ENCODE data around the gene LSAMP. TPM values are rescaled to one million over a fixed set of nuclear protein-coding genes. Genes with fewer than 3 reads are reported as not detected.

LSAMP gene
- total and polyA plus RNA-seq, 2 donors (not counting 3 experiments of a cell fraction or from before 2014, with no cell fraction given) = not detected

DNA sequence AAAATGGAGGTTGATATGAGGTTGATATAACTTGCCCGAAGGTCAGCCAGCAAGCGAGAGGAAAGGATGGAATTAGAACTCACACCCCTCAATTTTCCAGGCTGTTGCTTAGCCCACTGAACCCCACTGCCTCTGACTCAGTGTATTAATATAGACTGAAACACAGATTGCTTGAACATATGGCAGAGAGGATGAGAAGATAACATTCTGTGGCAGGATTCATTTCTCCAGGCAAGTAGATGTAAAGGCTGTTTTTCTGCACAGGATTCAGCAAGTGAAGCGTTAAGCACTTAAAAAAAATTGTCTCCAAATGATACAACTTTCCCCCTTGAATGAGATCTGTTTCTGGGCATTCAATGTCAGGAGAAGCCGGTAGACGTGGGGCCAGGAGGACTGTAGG is 486.8 kb downstream of the LSAMP start:
- H3K4me1 ChIP-seq (ENCODE audit: control insufficient read depth, extremely low read depth, insufficient read depth, low read length) = no peaks in the 10 kb centered on the region
- H3K9me3 ChIP-seq (replicated peaks; ENCODE audit: control insufficient read depth, insufficient read depth, low read length) = no peaks in the 10 kb centered on the region
- ChIA-PET POLR2A (no interaction called here), CTCF (no interaction called here)
- H3K27me3 ChIP-seq (ENCODE audit: control insufficient read depth in 2 of 2, insufficient read depth in 2 of 2, low read length in 2 of 2) = no peaks in the 10 kb centered on the region
- no peak for DNase-seq (ENCODE audit: low read depth, low spot score)
- H3K9ac ChIP-seq (replicated peaks; ENCODE audit: extremely low read depth, insufficient read depth, low read length) = no peak overlapping the region
- FAIRE-seq = no peak
- H3K79me2 ChIP-seq (ENCODE audit: control insufficient read depth, insufficient read depth, low read length) = no peaks in the 10 kb centered on the region
- no TSS peak for BruUV-seq (replicated peaks)
- no peak overlapping the region for H3K4me3 ChIP-seq (replicated peaks in 1 of 3; ENCODE audit: insufficient read depth in 1 of 3, low read depth in 1 of 3, low read length in 3 of 3)
- intact Hi-C loops (cut with micrococcal nuclease) = no loop called here
- H4K20me1 ChIP-seq (replicated peaks; ENCODE audit: control insufficient read depth, extremely low read depth, insufficient read depth, low read length) = no peaks in the 10 kb centered on the region
- H2AFZ ChIP-seq (ENCODE audit: low read depth, low read length) = no peak overlapping the region
- H3K4me2 ChIP-seq (ENCODE audit: insufficient read depth, low read length) = no peak overlapping the region
- H3K36me3 ChIP-seq (ENCODE audit: control insufficient read depth in 2 of 2, extremely low read depth in 1 of 2, insufficient read depth in 2 of 2, low read length in 2 of 2) = no peaks in the 10 kb centered on the region
- dilution Hi-C loops (cut with MboI; ENCODE audit: extremely low pct_ligation_motif_present, low sequenced_read_pairs) = no loop called here
- TF ChIP-seq, protein P1, sequence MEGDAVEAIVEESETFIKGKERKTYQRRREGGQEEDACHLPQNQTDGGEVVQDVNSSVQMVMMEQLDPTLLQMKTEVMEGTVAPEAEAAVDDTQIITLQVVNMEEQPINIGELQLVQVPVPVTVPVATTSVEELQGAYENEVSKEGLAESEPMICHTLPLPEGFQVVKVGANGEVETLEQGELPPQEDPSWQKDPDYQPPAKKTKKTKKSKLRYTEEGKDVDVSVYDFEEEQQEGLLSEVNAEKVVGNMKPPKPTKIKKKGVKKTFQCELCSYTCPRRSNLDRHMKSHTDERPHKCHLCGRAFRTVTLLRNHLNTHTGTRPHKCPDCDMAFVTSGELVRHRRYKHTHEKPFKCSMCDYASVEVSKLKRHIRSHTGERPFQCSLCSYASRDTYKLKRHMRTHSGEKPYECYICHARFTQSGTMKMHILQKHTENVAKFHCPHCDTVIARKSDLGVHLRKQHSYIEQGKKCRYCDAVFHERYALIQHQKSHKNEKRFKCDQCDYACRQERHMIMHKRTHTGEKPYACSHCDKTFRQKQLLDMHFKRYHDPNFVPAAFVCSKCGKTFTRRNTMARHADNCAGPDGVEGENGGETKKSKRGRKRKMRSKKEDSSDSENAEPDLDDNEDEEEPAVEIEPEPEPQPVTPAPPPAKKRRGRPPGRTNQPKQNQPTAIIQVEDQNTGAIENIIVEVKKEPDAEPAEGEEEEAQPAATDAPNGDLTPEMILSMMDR (IDR thresholded peaks at IDR 0.05; ENCODE audit: extremely low read depth in 1 of 2, insufficient read depth in 1 of 2, low read depth in 1 of 2, low read length in 2 of 2) = no peak
- TF ChIP-seq MYC (IDR thresholded peaks at IDR 0.05; ENCODE audit: low read depth, low read length) (no peak), POLR2AphosphoS5 (IDR thresholded peaks at IDR 0.05; ENCODE audit: insufficient read depth, low read depth, low read length) (no peak), EZH2 (IDR thresholded peaks at IDR 0.05; ENCODE audit: borderline replicate concordance, low read depth, low read length, severe bottlenecking) (no peak)
- TF ChIP-seq, protein P2, sequence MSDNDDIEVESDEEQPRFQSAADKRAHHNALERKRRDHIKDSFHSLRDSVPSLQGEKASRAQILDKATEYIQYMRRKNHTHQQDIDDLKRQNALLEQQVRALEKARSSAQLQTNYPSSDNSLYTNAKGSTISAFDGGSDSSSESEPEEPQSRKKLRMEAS (IDR thresholded peaks at IDR 0.05; ENCODE audit: insufficient read depth, insufficient read length) = no peak
- H3K27ac ChIP-seq (ENCODE audit: insufficient read depth, low read depth, low read length) = no peak overlapping the region
- H3K9me1 ChIP-seq (replicated peaks; ENCODE audit: control insufficient read depth, extremely low read depth, insufficient read depth, low read length) = no peaks in the 10 kb centered on the region

DNA sequence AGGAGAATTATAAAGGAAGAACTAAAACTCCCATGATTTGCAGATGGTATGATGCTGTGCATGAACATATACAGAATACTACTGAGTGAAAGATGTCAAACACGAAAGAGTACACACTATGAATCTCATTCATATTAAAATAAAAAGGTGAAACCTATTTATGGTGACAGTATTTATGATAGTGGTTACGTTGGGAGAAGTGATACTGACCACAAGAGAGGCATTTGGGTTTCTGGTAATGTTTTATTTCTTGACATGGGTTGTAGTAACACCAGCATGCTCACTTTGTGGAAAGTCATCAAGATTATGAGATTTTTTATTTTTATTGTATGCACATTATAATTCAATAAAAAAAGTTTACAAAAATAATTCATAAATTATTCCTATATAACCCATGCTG is 498.0 kb downstream of the LSAMP start:
- Histone ChIP-seq H3K27ac (ENCODE audit: insufficient read depth, low read depth, low read length) (no peak overlapping the region), H3K4me1 (ENCODE audit: control insufficient read depth, extremely low read depth, insufficient read depth, low read length) (no peaks in the 10 kb centered on the region), H3K4me3 (replicated peaks in 1 of 3; ENCODE audit: insufficient read depth in 1 of 3, low read depth in 1 of 3, low read length in 3 of 3) (no peak overlapping the region), H3K4me2 (ENCODE audit: insufficient read depth, low read length) (no peak overlapping the region), H2AFZ (ENCODE audit: low read depth, low read length) (no peak overlapping the region), H3K9ac (replicated peaks; ENCODE audit: extremely low read depth, insufficient read depth, low read length) (no peak overlapping the region), H4K20me1 (replicated peaks; ENCODE audit: control insufficient read depth, extremely low read depth, insufficient read depth, low read length) (no peaks in the 10 kb centered on the region), H3K9me1 (replicated peaks; ENCODE audit: control insufficient read depth, extremely low read depth, insufficient read depth, low read length) (no peaks in the 10 kb centered on the region), H3K9me3 (replicated peaks; ENCODE audit: control insufficient read depth, insufficient read depth, low read length) (no peaks in the 10 kb centered on the region), H3K36me3 (ENCODE audit: control insufficient read depth in 2 of 2, extremely low read depth in 1 of 2, insufficient read depth in 2 of 2, low read length in 2 of 2) (no peaks in the 10 kb centered on the region), H3K27me3 (ENCODE audit: control insufficient read depth in 2 of 2, insufficient read depth in 2 of 2, low read length in 2 of 2) (no peaks in the 10 kb centered on the region), H3K79me2 (ENCODE audit: control insufficient read depth, insufficient read depth, low read length) (no peaks in the 10 kb centered on the region)
- BruUV-seq (replicated peaks) = no TSS peak
- intact Hi-C loops (cut with micrococcal nuclease) (no loop called here), dilution Hi-C loops (cut with MboI; ENCODE audit: extremely low pct_ligation_motif_present, low sequenced_read_pairs) (no loop called here)
- POLR2A ChIA-PET = no interaction called here
- TF ChIP-seq POLR2AphosphoS5 (IDR thresholded peaks at IDR 0.05; ENCODE audit: insufficient read depth, low read depth, low read length) (no peak), EZH2 (IDR thresholded peaks at IDR 0.05; ENCODE audit: borderline replicate concordance, low read depth, low read length, severe bottlenecking) (no peak), JUN (IDR thresholded peaks at IDR 0.05; ENCODE audit: borderline replicate concordance, insufficient read depth, insufficient read length, low read depth) (no peak), GATA2 (IDR thresholded peaks at IDR 0.05; ENCODE audit: insufficient read depth, insufficient read length, low read depth, low read length) (no peak), POLR2A (IDR thresholded peaks at IDR 0.05; ENCODE audit: low read depth, low read length) (no peak), FOS (IDR thresholded peaks at IDR 0.05; ENCODE audit: borderline replicate concordance, insufficient read depth, low read length) (no peak), MYC (IDR thresholded peaks at IDR 0.05; ENCODE audit: low read depth, low read length) (no peak)
- TF ChIP-seq, protein P2 (IDR thresholded peaks at IDR 0.05; ENCODE audit: insufficient read depth, insufficient read length) = no peak
- TF ChIP-seq, protein P1 (IDR thresholded peaks at IDR 0.05; ENCODE audit: extremely low read depth in 1 of 2, insufficient read depth in 1 of 2, low read depth in 1 of 2, low read length in 2 of 2) = no peak
- FAIRE-seq = no peak
- DNase-seq (ENCODE audit: low read depth, low spot score) = no peak
- CTCF ChIA-PET = no interaction called here
